HT-29 (cell line): ENCODE measurements around the gene FOXC2. TPM values are rescaled to one million over a fixed set of nuclear protein-coding genes. Genes with fewer than 3 reads are reported as not detected.

Source experiments
- DNase-seq: peaks from one replicate; pipeline ENCODE4 v3.0.0-alpha.2; 2015; ENCODE audit warnings: low spot score
- total RNA-seq: library from RNA; depleted of rRNA; stranded (reverse); fragments of >200 nt; shearing (Covaris generic); gene quantifications from 2 replicates; pipeline ENCODE4 v1.2.3, GENCODE V29; 2014

Gene FOXC2
- total RNA-seq, 1 experiment from 2014 or later, result not detected

DNA sequence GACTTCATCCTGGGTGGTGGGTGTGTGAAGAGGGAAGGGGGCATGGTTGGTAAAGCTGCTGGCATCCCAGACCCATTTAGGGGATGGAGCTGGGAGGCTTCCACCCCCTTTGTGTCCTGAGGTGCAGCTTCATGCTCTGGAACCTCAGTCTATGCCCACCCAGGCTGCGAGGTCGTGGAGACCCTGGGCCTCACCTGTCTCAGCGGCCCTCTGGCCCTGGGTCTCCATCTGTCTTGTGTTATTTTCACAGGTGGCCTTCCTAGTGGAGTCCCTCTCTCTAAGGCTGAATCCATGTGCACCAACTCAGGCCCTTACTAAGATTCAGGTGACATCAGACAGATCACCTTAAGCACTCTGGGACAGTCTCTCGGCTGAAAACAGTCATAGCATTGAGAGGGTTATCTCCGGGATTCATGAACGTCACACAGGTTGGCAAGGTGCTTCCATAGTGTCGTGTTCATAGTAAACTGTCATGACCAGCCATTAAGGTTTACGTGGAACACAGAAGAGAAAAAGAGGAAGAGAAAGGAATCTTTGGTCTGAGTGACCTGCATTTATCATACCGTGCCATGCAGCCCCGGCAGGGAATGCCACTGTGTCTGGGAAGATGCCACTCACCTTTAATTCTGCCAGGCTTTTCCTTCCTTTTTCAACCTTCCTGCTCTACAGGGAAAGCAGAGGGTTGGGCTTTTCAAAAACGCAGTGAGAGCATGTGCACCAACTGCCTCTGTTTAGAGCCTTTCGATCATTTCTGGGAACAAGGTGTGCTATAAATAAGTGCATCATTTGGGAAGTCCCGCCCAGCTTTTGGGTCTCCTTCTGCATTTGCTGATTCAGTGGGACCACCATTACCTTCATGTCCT lies 7.2 kb downstream of the FOXC2 start:
- DNase-seq, result no peak

DNA sequence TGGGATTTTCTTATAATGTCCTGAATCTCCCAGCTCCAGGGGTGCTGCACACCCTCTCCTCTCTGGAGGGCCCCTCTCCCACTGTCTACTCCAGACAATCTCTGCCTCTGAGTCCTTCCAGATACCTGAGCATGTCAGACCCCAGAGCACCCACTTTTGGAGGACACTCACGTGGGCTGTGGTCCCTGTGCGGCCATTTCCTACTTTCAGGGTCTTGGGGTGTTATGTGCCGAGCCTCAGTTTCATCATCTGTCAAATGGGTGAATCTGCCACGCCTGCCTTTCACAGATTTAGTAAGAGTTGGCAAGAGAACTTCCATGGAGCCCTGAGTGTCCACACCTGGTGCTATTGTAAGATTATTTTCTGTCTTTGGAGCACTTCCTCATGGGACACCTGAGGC lies 8.0 kb downstream of the FOXC2 start:
- no peak for DNase-seq

DNA sequence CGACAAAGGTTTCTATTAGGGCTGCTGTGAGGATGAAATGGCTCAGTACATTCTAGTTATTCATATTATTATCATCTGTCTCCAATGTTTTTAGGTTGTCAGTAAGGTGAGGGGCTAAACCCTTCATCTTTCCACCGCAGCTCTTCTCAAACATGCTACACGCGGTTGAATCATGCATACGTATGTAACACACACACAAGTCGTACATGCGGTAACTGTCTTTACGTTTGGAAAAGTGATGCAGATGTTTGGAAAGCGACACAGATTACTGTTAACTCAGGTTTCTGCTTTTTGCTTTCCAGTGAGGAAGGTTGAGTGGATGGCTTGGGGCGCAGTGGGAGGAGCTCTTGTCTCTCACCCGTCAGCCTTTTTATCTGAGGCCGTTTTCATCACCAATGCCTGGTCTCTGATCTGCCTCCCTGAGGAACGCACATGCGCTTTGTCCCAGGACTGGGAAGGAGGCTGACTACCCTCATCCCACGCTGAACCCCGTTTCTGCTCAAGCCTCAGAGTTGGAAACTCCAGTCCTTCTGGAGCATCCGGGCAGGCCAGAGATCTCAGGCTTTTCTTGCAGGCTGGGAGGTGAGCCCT lies 8.6 kb downstream of the FOXC2 start:
- DNase-seq, result no peak

DNA sequence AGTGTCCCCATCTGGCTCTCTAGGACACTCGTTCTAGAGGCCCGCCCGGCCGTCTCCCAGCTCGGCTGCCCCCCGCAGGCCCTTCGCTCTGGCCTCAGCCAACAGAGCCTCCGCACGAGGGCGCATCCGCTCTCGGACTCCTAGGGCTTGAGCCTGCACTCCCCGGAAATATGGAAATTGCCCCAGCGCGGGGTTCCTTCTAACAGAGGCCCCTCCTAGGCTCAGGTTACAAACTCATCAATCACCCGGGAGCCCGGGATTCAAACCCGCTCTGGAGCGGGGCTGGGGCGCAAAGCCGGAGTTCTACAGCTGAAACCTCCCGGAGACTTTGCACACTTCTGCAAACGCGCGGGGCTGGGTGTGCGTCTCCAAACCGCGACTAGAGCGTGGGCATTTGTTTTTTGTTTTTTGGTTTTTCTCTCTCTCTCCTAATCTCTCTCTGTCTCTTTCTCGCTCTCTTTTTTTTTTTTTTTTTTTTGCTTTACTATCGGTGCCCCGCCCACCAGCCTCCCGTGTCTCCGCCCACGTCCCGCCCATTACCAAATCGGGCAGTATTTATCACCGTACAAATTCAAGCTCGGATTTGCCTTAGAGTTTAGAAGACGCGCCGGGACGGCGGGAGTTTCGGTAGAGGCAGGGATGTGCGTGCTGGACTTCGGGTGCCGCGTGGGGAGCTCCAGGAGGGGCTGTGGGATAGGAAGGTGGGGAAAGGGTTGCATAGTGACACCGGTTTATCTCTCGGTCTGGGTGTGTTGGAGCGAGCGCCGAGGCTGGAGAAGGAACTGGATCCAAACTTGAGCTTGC lies 9.3 kb downstream of the FOXC2 start:
- peak; percentile 88 for DNase-seq

DNA sequence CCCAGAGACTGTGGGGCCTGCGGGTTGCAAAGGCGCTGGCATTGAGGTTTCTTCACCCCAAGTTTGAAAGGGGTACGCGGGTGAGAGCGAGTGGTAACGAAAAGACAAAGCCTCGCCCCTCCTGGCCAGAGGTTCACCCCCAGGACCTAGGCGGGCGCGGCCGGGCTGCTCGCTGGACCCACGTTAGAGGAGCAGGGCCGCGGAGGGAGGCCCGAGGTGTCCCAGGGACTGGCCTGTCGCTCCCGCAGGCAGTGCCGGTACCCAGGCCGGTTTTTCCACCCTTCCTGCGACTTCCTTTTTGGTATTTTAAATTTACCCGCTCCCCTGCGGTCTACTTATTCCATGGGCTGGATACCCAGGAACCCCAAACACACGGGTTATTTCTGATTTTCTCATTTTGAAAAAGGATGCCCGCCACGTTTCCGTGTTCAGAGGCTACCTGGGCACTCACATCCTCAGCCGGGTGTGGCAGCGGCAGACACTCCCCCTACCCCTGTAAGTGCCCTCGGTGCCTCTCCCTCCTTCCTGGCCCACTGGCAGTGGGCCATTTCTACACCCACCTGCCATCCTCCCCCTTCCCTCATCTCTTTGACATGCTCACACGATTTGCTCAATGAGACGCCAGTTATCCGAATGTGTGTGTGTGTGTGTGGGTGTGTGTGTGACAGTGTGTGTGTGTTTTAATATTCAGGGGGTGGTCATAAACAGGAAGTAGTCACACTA lies 10.1 kb downstream of the FOXC2 start:
- DNase-seq, result peak; percentile 3

DNA sequence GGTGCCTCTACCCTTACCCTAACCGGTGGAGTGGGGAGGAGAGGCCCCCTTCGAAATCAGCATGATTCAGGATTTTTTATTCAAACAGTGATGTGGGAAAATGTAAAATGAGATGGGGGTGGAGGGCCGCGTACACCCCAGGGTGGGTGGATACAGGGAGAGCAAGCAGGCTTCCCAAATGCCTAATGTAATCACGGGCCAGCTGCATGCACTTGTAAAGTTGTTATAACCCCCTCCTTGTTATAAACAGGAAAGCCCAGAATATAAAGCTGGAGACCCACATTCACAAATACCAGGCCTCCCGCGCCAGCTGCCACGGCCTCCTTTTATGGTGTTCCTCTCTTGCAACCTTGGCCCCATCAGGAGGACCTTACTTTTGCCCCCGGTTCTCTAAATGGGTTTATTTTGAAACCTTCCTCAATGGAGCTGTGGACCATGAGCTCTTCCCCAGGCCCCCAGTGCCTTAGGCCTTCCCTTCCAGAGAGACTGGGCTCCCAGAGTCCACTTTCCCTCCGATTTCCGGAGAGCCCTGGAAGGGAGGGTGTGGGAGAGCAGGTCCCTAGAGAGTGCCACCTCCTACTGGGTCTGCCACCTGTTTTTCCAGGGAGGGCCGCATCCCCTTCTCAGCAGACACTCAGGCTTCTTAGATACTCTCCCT lies 10.8 kb downstream of the FOXC2 start:
- no peak for DNase-seq

DNA sequence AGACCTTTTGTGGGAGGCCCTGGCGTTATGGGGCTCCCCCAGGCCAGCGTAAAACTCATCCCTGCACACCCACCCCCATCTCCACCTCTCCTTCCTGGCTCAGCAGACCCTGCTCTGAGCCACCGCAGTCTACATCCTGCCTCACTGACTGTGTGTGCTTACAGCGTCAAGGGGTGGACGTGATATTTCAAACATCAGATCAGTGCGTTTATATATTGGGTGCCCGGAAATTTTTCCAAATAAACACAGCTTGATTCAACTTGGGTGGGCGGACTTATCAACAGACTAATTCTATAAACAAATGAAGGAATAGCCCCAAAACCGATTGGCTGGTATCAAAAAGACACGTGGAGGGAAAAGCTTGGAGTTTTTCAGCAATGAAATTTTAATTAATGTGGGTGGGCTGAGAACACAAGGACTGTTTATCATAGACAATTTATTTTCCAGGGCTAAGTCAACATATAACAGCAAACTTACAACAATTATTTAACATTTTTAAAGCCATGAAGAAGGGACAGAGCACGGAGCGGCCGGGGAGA lies 11.5 kb downstream of the FOXC2 start, which contains the start of gene FOXL1:
Gene FOXL1, plus strand, starts transcription at position 489 of the 539 bp plus-strand sequence. CDS start 175 bp downstream, outside the sequence.
- no peak for DNase-seq

DNA sequence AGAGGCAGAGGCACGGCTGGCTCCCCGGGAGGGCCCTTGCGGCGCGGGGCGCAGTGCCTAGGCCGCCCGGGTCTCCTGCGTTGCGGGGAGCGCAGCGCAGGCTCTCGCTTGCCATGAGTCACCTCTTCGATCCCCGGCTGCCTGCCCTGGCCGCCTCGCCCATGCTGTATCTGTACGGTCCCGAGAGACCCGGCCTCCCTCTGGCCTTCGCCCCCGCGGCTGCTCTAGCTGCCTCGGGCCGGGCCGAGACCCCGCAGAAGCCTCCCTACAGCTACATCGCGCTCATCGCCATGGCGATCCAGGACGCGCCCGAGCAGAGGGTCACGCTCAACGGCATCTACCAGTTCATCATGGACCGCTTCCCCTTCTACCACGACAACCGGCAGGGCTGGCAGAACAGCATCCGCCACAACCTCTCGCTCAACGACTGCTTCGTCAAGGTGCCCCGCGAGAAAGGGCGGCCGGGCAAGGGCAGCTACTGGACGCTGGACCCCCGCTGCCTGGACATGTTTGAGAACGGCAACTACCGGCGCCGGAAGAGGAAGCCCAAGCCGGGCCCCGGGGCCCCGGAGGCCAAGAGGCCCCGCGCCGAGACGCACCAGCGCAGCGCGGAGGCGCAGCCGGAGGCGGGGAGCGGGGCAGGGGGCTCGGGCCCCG lies 12.1 kb downstream of the FOXC2 start:
- DNase-seq, result no peak

DNA sequence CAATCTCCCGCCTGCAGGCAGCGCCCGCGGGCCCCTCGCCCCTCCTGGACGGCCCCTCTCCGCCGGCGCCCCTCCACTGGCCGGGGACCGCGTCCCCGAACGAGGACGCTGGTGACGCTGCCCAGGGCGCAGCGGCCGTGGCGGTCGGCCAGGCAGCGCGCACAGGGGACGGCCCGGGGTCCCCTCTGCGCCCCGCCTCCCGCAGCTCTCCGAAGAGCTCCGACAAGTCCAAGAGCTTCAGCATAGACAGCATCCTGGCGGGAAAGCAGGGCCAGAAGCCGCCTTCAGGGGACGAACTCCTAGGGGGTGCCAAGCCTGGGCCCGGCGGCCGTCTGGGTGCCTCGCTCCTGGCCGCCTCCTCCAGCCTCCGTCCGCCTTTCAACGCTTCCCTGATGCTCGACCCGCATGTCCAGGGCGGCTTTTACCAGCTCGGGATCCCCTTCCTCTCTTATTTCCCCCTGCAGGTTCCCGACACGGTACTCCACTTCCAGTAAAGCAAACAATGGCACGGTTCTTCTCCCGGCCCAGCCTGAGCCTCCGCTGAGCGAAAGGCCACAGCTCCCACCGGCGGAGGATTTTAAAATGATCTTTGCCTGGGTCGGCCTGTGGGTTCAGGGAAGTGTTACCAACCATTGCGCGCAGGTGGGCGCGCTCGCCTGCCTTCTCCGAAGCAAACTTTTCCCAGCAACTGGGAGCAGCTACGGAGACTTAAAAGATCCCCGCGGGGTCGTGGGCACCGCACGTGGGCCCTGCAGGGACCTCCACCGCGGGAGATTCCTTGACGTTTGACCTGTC lies 12.8 kb downstream of the FOXC2 start:
- DNase-seq, result no peak

DNA sequence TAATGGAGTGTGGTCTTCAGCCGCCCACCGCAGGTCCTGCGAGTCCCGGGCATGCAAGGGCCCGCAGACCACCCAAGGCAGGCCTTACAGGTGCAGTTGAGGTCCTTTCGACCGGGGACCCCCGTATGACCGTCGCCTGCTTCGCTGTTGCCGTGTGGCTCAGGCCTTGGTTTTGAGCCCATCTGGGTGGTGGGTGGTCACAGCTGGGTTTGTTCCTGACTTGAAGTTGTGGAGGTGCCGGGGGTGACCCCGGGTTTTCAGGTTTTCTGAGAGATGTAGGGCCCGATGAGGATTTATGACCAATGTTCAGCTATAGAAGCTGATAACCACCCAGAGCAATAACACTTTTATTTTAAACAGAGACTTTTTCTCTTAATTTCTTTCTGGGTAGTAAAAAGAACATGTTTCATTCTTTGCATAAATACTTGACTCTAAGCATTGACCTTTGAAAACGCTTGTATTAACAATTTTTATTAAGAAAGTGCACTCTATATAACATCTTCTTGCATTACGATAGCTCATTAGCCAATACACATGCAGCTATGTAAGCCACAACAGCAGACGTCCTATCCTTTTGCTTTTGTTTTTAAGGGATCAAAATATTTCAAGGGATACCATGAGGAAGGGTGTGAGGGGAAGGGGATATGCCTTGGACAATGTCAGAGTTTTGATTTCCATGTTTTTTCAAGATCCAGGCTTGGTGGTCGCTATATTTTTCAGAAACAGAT lies 13.6 kb downstream of the FOXC2 start:
- DNase-seq, result no peak

DNA sequence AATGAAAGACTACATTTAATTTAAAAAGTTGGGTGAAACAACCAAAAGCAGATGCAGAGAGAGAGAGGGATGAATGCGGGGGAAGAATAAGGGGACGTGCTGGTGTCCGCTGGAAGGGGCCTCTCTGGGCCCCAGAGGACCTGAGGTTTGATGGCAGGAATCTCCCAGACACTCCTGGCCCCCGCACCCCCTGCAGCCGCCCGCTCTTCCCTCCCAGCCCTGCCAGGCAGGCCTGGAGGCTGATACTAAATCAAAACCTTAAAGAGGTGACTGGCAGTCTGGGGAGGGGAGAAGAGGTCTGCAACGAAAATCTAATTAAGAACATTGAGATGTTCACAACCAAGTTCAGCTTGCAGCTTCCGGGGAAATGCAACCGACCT lies 14.2 kb downstream of the FOXC2 start:
- DNase-seq, result no peak

DNA sequence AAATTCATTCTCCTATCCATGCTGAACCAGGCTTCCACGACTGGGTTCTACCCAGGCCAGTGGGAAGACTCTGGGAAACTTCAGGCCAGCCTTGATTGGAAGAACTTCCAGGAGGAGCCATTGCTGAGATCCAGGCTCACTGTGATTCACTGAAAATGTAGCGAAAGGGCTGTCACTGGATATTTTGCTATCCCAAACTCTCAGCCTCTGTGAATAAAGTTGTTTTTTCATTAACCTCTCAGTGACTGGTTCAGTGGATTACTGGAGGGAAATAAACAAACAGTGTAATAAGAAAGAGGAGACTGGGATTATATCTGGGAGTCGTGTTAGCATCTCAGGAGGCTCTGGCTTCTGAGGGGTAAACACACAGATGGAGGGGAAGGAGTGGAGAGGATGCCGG lies 14.8 kb downstream of the FOXC2 start:
- no peak for DNase-seq

DNA sequence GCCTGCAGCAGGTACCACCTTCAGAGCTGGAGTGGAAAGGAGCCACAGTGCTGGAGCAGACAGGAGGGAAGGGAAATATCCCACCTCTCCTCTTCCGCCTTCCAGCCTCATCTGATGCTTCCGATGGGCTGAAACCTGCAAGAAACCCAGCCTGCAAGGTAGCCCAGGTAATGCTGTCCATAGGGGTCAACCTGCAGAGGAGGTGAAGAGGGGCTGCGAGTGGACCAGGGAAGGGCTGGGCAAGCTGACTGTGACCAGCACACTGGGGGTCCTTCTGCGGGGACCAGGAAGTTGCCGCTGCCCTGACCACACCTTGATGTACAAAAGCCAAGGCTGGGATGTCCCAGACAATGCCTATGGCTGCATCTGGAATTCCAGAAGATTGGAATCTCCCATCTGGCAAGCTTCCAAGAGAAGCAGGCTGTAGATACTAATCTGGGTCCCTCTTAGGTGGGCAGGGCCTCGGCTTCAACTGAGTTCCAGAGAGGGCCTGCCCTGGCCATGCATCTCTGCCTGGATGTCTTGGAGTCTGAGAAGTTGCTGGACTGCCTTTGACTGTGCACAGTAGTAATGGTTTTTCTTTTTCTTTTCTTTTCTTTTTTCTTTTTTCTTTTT lies 17.5 kb downstream of the FOXC2 start:
- DNase-seq, result no peak

DNA sequence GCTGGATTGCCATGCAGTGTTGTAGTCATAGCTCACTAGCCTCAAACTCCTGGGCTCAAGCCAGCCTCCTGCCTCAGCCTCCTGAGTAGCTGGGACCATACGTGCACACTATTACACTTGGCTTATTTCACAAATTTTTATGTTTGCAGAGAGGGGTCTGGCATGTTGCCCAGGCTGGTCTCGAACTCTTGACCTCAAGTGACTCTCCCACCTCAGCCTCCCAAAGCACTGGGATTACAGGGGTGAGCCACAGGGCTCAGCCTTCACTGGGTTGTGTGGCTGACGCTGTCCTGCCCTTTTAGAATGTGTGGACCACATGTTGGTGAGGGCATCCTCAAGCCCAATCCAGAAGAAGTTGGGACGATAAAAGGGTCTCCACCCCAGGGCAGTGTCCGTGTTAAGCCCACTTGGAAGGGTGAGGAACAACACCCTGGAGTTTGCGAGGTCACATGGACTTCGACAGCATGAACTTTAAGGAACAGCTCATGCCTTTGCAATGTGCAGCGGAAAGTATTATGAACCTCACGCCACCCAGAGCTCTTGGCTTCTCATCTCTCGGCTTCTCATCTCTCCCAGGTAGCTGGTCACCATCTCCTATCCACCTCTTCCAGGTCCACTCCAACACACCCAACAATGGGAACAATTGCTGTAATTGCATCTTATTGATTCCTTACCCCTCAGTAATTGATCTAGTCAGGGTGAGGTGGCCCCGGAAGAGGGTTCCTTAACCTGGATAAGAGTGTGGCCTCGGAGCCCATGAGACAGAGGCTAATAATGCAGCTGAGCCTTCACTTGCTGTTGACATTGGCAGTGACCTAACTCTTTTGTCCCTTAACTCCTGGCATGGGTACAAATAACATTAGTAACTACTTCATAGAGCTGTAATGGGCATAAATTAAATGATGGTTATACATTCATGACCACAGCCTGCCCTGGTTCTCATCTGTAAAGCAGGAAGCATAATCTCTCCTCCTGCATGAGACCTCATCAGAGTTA lies 18.4 kb downstream of the FOXC2 start:
- DNase-seq, result no peak

DNA sequence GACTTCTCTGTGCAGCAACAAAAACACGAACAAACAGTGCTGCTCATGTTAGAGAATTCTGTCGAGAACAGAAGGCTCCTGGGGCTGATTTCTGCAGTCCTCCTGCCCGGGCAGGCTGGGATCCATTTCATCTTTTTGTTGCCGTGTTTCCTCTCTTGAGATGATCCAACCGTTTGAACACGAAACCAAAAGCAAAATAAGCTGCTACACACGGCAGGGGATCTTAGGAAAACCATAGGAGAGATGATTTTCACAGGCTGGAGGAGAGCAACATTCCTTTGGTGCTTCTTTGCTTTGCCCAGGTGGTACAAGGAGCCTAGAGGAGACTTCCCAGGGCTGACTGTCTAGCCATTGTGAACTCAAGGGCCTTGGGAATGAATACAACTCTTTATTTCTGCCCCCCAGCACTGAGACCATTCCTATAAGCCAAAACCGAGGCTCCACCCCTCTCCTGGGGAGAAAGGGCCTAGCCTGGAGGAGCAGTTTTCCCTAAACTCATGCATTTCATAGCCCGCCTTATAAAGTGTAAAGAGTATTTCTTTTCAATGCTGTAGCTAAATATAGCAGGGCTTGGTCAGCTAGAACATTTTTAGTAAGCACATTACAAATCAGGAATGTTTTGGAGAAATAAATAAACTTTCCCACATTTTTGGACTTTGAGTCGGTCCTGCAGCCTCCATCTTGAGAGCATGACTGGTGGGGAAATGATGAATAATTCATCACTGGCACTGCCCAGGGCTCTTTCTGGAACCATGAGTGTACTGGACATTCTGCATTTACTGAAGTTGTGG lies 19.4 kb downstream of the FOXC2 start:
- no peak for DNase-seq

DNA sequence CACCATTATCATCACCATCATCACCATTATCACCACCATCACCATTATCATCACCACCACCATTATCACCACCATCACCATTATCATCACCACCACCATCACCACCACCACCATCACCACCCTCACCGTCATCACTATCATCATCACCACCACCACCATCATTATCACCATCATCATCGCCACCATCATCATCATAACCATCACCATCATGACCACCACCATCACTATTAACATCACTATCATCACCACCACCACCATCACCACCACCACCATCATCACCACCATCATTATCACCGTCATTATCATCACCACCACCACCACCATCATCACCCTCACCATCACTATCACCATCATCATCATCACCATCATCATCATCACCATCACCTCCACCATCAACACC lies 20.9 kb downstream of the FOXC2 start:
- no peak for DNase-seq
